CD4-positive, alpha-beta T cell (primary cell): ENCODE results near the gene CDH4. TPM values are rescaled to one million over a fixed set of nuclear protein-coding genes. Genes with fewer than 3 reads are reported as not detected.
A peak's percentile ranks its signal among the peaks of the same experiment; 100 is the strongest.

Source experiments
- ATAC-seq: fragments of 200-7000 bp; cut with Tn5 transposase; one replicate; pipeline ENCODE4 v1.10.0; 2022; ENCODE audit warnings: mild to moderate bottlenecking; ENCODE audit not compliant: poor library complexity
- CTCF ChIA-PET: fragments of 350-600 bp; sonication (Branson Sonifier 250); formaldehyde crosslinking; loops from one replicate; lab custom pipeline; 2021; ENCODE audit warnings: antibody characterized with exemption, inconsistent platforms; lab: Charles Lee
- POLR2A ChIA-PET: fragments of 350-600 bp; sonication (Branson Sonifier 250); formaldehyde crosslinking; loops from one replicate; lab custom pipeline; 2021; ENCODE audit warnings: antibody characterized with exemption, inconsistent platforms; lab: Charles Lee
- DNase-seq, 14 experiments: peaks; one replicate each; pipeline ENCODE4 v3.0.0-alpha.2; 2013 to 2020; ENCODE audit warnings: mixed read lengths in 2 of 14
- H3K27ac ChIP-seq, 2 donors: one replicate each; pipeline versions ENCODE4 v1.5.1 to v1.7.0; 2013; ENCODE audit warnings: low read length in 2 of 2, low read depth in 1 of 2, mild to moderate bottlenecking in 1 of 2
- H3K27me3 ChIP-seq, 2 experiments: 1 replicate in 1 of 2; 2 replicates in 1 of 2; pipeline versions ENCODE4 v1.6.1 to v1.7.0; 2013; ENCODE audit warnings: low read length in 2 of 2, control low read depth in 1 of 2, mild to moderate bottlenecking in 1 of 2, moderate library complexity in 1 of 2; ENCODE audit not compliant: insufficient read depth in 2 of 2, control insufficient read depth in 1 of 2
- H3K36me3 ChIP-seq: one replicate; pipeline ENCODE4 v1.6.1; 2013; ENCODE audit warnings: low read length, control low read depth; ENCODE audit not compliant: insufficient read depth
- H3K4me1 ChIP-seq: one replicate; pipeline ENCODE4 v1.6.1; 2013; ENCODE audit warnings: low read length, control low read depth; ENCODE audit not compliant: insufficient read depth
- H3K4me3 ChIP-seq: one replicate; pipeline ENCODE4 v1.5.1; 2013; ENCODE audit warnings: mild to moderate bottlenecking, low read length, moderate library complexity
- H3K9me3 ChIP-seq, 2 experiments: 1 replicate in 1 of 2; 2 replicates in 1 of 2; pipeline versions ENCODE4 v1.6.1 to v1.7.0; 2013; ENCODE audit warnings: low read length in 2 of 2, mild to moderate bottlenecking in 2 of 2, control low read depth in 1 of 2, moderate library complexity in 1 of 2; ENCODE audit not compliant: control insufficient read depth in 1 of 2, insufficient read depth in 1 of 2
- H3K27ac Mint-ChIP-seq: one replicate; pipeline ENCODE4 v1.8.0; 2020; ENCODE audit warnings: mixed read lengths
- H3K27me3 Mint-ChIP-seq: one replicate; pipeline ENCODE4 v1.8.0; 2021; ENCODE audit warnings: mixed read lengths
- H3K36me3 Mint-ChIP-seq: one replicate; pipeline ENCODE4 v1.8.0; 2021; ENCODE audit warnings: low read depth, mixed read lengths
- H3K4me1 Mint-ChIP-seq: one replicate; pipeline ENCODE4 v1.8.0; 2021; ENCODE audit warnings: low read depth, mixed read lengths
- H3K4me3 Mint-ChIP-seq: one replicate; pipeline ENCODE4 v1.8.0; 2020; ENCODE audit warnings: mild to moderate bottlenecking, mixed read lengths
- H3K9me3 Mint-ChIP-seq: one replicate; pipeline ENCODE4 v1.8.0; 2020; ENCODE audit warnings: mixed read lengths
- intact Hi-C, 2 experiments: fragments of 100-400 bp; cut with DNase I in 1 of 2; cut with micrococcal nuclease in 1 of 2; formaldehyde crosslinking; loops; one replicate each; pipeline versions ENCODE4 v1.15.1 to v1.9.0; 2023 to 2025; cut with DNase I, micrococcal nuclease
- total RNA-seq, 174 experiments: library from RNA in 2 of 174; stranded (reverse) in 2 of 174; gene quantifications; one replicate each; pipeline ENCODE4 v1.2.3 and lab custom pipeline; 2021 to 2026
- TF ChIP-seq, protein P1 (sequence below): fragments of 200-600 bp; IDR thresholded peaks from one replicate; pipeline ENCODE4 v1.8.0; 2022; ENCODE audit warnings: antibody characterized with exemption, mild to moderate bottlenecking

The CDH4 gene
- total RNA-seq, 2 experiments from 2014 or later, result 0.11 TPM

DNA sequence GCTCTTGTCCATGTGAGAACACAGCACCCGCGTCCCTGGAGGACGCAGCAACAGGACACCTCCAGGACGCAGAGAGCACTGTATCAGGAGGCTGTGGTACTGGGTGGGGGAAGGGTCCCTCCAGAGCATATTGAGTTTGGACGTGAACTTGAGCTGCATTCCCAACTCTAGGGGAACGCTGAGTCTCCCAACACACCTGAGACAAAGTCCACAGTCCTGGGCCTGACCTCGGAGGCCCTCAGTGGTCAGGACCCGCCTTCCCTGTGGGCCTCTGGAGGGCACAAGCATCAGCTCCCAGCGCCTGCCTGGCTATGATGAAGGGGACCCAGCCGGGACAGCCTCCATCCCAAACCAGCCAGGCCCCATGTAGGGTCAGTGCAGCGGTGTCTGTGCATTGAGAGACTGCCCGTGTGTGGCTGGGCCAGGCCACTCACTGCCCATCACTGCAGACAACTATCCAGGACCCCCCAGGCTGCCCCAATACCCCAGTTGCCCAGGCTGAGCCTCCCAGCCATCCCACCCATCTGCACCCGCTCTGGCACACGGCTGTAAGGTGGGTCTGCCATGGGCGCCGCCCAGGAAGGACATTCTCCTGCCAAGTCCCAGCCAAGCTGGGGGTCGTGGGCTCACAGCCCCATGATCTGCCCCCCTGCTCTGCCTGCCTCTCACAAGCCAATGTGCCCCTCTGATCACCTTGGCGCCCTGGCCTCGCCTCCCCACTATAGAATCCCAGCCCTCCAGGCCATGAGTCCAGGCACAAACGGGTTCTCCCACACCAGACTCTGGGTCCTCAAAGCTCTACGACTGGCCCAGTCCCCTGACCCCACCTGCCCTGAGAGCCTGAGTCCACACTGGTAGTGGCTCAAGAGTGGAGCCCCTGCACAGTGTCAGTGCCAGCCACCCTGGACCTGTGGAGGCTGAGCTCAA, 697.9 kb downstream of the CDH4 start:
- H3K4me3 Mint-ChIP-seq, result no peak overlapping the region
- H3K4me1 Mint-ChIP-seq, result no peaks in the 10 kb centered on the region
- no peak overlapping the region for H3K4me3 ChIP-seq
- peaks cover 0 to 18% of the 10 kb centered on the region in 2 experiments for H3K9me3 ChIP-seq
- ChIA-PET POLR2A (no interaction called here), CTCF (no interaction called here)
- H3K27ac Mint-ChIP-seq, result no peak overlapping the region
- no peak overlapping the region for H3K27ac ChIP-seq
- DNase-seq (peak in 1 of 14 experiments; percentile 20), ATAC-seq (no peak)
- no peaks in the 10 kb centered on the region for H3K4me1 ChIP-seq
- peaks cover 5 to 12% of the 10 kb centered on the region in 2 experiments for H3K27me3 ChIP-seq
- no peaks in the 10 kb centered on the region for H3K9me3 Mint-ChIP-seq
- no peaks in the 10 kb centered on the region for H3K36me3 ChIP-seq
- peaks cover 13% of the 10 kb centered on the region for H3K27me3 Mint-ChIP-seq
- intact Hi-C loops, result no loop called here
- TF ChIP-seq, protein P1, sequence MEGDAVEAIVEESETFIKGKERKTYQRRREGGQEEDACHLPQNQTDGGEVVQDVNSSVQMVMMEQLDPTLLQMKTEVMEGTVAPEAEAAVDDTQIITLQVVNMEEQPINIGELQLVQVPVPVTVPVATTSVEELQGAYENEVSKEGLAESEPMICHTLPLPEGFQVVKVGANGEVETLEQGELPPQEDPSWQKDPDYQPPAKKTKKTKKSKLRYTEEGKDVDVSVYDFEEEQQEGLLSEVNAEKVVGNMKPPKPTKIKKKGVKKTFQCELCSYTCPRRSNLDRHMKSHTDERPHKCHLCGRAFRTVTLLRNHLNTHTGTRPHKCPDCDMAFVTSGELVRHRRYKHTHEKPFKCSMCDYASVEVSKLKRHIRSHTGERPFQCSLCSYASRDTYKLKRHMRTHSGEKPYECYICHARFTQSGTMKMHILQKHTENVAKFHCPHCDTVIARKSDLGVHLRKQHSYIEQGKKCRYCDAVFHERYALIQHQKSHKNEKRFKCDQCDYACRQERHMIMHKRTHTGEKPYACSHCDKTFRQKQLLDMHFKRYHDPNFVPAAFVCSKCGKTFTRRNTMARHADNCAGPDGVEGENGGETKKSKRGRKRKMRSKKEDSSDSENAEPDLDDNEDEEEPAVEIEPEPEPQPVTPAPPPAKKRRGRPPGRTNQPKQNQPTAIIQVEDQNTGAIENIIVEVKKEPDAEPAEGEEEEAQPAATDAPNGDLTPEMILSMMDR, result no peak
- H3K36me3 Mint-ChIP-seq, result no peaks in the 10 kb centered on the region

DNA sequence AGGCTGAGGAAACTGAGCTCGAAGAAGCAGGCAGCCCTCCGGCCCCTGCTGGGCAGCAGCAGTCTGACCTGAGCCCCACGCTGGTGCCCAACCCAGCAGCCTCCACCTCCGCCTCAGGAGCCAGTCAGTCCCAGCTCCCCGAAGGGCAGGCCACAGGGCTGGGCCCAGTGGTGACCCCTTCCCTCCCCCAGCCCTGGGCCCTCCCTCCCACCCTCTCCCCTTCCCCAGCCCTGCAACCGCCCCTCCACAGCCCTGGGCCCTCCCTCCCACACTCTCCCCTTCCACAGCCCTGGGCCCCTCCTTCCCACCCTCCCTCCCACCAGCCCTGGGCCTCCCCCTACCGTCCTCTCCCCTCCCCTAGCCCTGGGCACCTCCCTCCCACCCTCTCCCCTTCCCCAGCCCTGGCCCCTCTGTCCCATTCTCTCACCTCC, 698.6 kb downstream of the CDH4 start:
- Mint-ChIP-seq H3K27me3 (peaks cover 14% of the 10 kb centered on the region), H3K27ac (no peak overlapping the region), H3K4me3 (no peak overlapping the region), H3K9me3 (no peaks in the 10 kb centered on the region), H3K4me1 (no peaks in the 10 kb centered on the region), H3K36me3 (no peaks in the 10 kb centered on the region)
- Histone ChIP-seq H3K27me3 (peaks cover 5 to 12% of the 10 kb centered on the region in 2 experiments), H3K4me3 (no peak overlapping the region), H3K27ac (no peak overlapping the region), H3K4me1 (no peaks in the 10 kb centered on the region), H3K9me3 (peaks cover 0 to 18% of the 10 kb centered on the region in 2 experiments), H3K36me3 (no peaks in the 10 kb centered on the region)
- DNase-seq (no peak), ATAC-seq (no peak)
- TF ChIP-seq, protein P1, result no peak
- ChIA-PET POLR2A (no interaction called here), CTCF (no interaction called here)
- intact Hi-C loops, result no loop called here

DNA sequence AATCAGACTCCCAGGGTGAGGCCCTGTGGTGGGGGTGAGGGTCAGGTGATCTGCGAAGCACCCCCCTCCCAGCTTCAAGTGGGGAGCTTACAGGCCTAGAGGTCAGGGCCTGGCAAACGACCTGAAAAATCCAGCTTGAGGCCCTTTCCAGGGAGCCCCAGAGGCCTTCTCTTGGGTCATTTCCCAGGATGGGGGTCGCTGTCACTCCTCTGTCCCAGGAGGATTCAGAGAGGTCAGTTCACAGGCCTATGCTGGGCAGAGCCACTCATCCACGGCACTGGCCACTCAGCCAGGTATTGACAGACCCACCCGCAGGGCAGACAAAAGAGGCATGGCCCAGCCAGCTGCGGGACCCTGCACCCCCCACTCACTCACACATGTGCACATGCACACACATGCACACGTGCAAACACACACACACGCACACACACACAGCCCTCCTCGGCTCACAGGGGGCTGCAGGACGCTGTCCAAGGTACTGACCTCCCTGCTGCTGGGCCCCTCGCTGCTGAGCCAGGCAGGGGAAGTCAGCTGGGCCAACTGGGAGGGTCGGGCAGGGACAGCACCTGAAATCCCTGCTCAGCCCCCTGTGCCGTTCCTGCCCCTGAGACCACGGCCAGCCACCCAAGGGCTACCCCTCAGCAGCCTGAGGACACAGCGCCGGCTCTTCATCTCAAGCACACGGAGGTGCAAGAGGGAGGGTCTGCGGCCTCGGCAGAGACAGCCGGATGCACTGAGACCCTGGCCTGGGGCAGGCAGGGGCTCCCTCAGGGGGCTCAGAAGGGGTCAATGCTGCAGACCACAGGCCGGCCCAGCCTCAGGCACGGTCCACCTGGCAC, 699.9 kb downstream of the CDH4 start:
- DNase-seq (peak in 2 of 14 experiments; percentile 5 to 26), ATAC-seq (no peak)
- Mint-ChIP-seq H3K27me3 (peaks cover 14% of the 10 kb centered on the region), H3K36me3 (no peaks in the 10 kb centered on the region), H3K4me1 (no peaks in the 10 kb centered on the region), H3K27ac (no peak overlapping the region), H3K4me3 (no peak overlapping the region), H3K9me3 (no peaks in the 10 kb centered on the region)
- intact Hi-C loops, result no loop called here
- H3K9me3 ChIP-seq, result peaks cover 0 to 18% of the 10 kb centered on the region in 2 experiments
- H3K4me1 ChIP-seq, result no peaks in the 10 kb centered on the region
- TF ChIP-seq, protein P1, result no peak
- H3K4me3 ChIP-seq, result no peak overlapping the region
- CTCF ChIA-PET, result no interaction called here
- peaks cover 5 to 12% of the 10 kb centered on the region in 2 experiments for H3K27me3 ChIP-seq
- no peak overlapping the region for H3K27ac ChIP-seq
- H3K36me3 ChIP-seq, result no peaks in the 10 kb centered on the region
- POLR2A ChIA-PET, result no interaction called here
